Osteoblast (primary cell): ENCODE results near the gene B3GNT9. TPM values are rescaled to one million over a fixed set of nuclear protein-coding genes. Genes with fewer than 3 reads are reported as not detected.

Experiments used
- DNase-seq: peaks from one replicate; pipeline ENCODE4 v3.0.0; 2011; ENCODE audit warnings: low spot score, mixed read lengths; ENCODE audit not compliant: insufficient read length; ENCODE audit errors: missing footprints
- H2AFZ ChIP-seq: 2 replicates; pipeline ENCODE4 v1.6.0; 2011; ENCODE audit warnings: mild to moderate bottlenecking, low read length
- H3K27ac ChIP-seq: 2 replicates; pipeline ENCODE4 v1.5.1; 2011; ENCODE audit warnings: mild to moderate bottlenecking, low read depth, low read length, moderate library complexity
- H3K27me3 ChIP-seq: 2 replicates; pipeline ENCODE4 v1.6.0; 2012; ENCODE audit warnings: mild to moderate bottlenecking, control low read depth, inconsistent platforms, low read length, moderate library complexity; ENCODE audit not compliant: insufficient read depth
- H3K36me3 ChIP-seq: 2 replicates; pipeline ENCODE4 v1.5.1; 2011; ENCODE audit warnings: mild to moderate bottlenecking, low read length, control low read depth, moderate library complexity; ENCODE audit not compliant: insufficient read depth
- H3K4me1 ChIP-seq: 2 replicates; pipeline ENCODE4 v1.5.1; 2011; ENCODE audit warnings: mild to moderate bottlenecking, low read length, control low read depth, moderate library complexity; ENCODE audit not compliant: insufficient read depth
- H3K4me2 ChIP-seq: 2 replicates; pipeline ENCODE4 v1.6.0; 2011; ENCODE audit warnings: mild to moderate bottlenecking, low read length; ENCODE audit not compliant: insufficient read depth
- H3K4me3 ChIP-seq: fragments of 200-600 bp; sonication (generic); 3 replicates; pipeline ENCODE4 v1.5.1; 2012; ENCODE audit warnings: mild to moderate bottlenecking, low read length, inconsistent platforms; ENCODE audit not compliant: insufficient read depth
- H3K79me2 ChIP-seq: 2 replicates; pipeline ENCODE4 v1.6.0; 2012; ENCODE audit warnings: mild to moderate bottlenecking, low read length, control low read depth, inconsistent platforms; ENCODE audit not compliant: insufficient read depth
- H3K9me3 ChIP-seq: 2 replicates; pipeline ENCODE4 v1.5.1; 2011; ENCODE audit warnings: low read depth, low read length, control low read depth
- H4K20me1 ChIP-seq: 2 replicates; pipeline ENCODE4 v1.6.0; 2012; ENCODE audit warnings: mild to moderate bottlenecking, low read length, control low read depth; ENCODE audit not compliant: insufficient read depth
- CTCF ChIP-seq: IDR thresholded peaks from 2 replicates; pipeline ENCODE4 v1.5.1; 2011; ENCODE audit warnings: mild to moderate bottlenecking, low read depth, low read length, moderate library complexity; ENCODE audit errors: extremely low read depth
- total RNA-seq: library from RNA; depleted of rRNA; stranded (reverse); fragments of >200 nt; gene quantifications from 2 replicates; pipeline ENCODE4 v1.2.3, GENCODE V29; 2012

B3GNT9 gene
- total RNA-seq, 1 donor = 58.6 TPM

DNA sequence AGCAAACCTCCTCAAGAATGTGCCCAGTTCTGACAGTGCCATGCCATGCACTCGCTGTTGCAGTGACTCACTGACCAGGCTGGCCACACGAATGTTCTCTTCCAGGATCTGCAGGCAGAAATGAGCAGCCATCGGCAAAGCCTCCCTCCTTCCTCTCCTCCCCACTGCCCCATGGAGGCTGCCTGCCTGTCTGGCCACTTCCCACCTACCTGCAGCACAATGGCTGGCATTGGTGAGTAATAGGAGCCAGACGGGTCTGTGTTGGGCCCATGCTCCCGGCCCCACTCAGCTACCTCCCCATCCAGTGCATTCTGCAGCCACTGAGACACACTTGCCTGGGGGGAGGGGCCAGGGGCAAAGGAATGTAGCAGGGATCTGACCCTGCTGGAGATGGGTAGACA lies 35.8 kb upstream of the B3GNT9 start:
- H4K20me1 ChIP-seq = peaks cover 4% of the 10 kb centered on the region
- peak; percentile 93 for DNase-seq
- H3K27me3 ChIP-seq = no peaks in the 10 kb centered on the region
- H3K4me2 ChIP-seq = peak overlapping the region; percentile 46
- peak overlapping the region; percentile 37 for H3K4me3 ChIP-seq
- no peaks in the 10 kb centered on the region for H3K36me3 ChIP-seq
- H3K79me2 ChIP-seq = peaks cover 11% of the 10 kb centered on the region
- H3K9me3 ChIP-seq = no peaks in the 10 kb centered on the region
- peaks cover 47% of the 10 kb centered on the region for H3K4me1 ChIP-seq
- TF ChIP-seq CTCF = no peak
- H2AFZ ChIP-seq = no peak overlapping the region
- H3K27ac ChIP-seq = no peak overlapping the region

DNA sequence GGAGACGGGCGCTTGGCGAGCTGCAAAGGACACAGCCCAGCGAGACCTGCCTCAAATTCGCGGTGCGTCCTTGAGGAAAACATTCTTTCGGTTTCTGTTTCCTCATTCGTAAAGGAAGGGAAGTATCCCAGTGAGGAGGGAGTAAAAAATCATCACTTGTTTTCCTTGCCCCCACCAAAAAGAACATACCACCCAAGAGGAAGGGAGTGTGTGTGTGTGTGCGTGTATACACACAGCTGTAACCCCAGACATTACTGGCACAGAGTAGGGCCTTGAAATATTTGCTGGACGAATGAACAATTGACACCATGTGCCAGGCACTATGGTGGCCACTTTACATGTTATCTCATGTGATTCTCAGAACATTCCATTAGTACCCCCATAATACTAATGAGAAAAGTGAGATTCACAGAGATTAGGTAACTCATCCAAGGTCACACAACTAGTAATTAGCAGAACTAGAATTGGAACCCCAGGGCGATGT lies 34.9 kb upstream of the B3GNT9 start:
- Histone ChIP-seq H3K27ac (no peak overlapping the region), H3K36me3 (no peaks in the 10 kb centered on the region), H3K27me3 (no peaks in the 10 kb centered on the region), H4K20me1 (peaks cover 11% of the 10 kb centered on the region), H3K4me2 (peak overlapping the region; percentile 98), H3K4me1 (peaks cover 47% of the 10 kb centered on the region), H3K4me3 (peak overlapping the region; percentile 1), H3K79me2 (peaks cover 11% of the 10 kb centered on the region), H3K9me3 (no peaks in the 10 kb centered on the region), H2AFZ (no peak overlapping the region)
- DNase-seq = no peak
- no peak for TF ChIP-seq CTCF

- H3K36me3 ChIP-seq = no peaks in the 10 kb centered on the region
- no peak overlapping the region for H3K27ac ChIP-seq
- peaks cover 44% of the 10 kb centered on the region for H3K4me1 ChIP-seq
- peak; percentile 98 for DNase-seq
- no peak overlapping the region for H2AFZ ChIP-seq
- peak overlapping the region; percentile 98 for H3K4me2 ChIP-seq
- H3K9me3 ChIP-seq = no peaks in the 10 kb centered on the region
- H4K20me1 ChIP-seq = peaks cover 16% of the 10 kb centered on the region
- TF ChIP-seq CTCF = peak; percentile 91
- no peaks in the 10 kb centered on the region for H3K27me3 ChIP-seq
- H3K4me3 ChIP-seq = peak overlapping the region; percentile 1
- H3K79me2 ChIP-seq = peaks cover 11% of the 10 kb centered on the region
Observed at GRCh38 chr16:67184995-67185650, 34.3 kb upstream of the B3GNT9 start.

- Histone ChIP-seq H3K27ac (no peak overlapping the region), H3K36me3 (no peaks in the 10 kb centered on the region), H3K9me3 (no peaks in the 10 kb centered on the region), H3K4me1 (peaks cover 44% of the 10 kb centered on the region), H3K79me2 (peaks cover 11% of the 10 kb centered on the region), H3K27me3 (no peaks in the 10 kb centered on the region), H3K4me3 (peak overlapping the region; percentile 96), H2AFZ (peak overlapping the region; percentile 90), H3K4me2 (peak overlapping the region; percentile 98), H4K20me1 (peaks cover 22% of the 10 kb centered on the region)
- no peak for TF ChIP-seq CTCF
- DNase-seq = no peak
Observed at GRCh38 chr16:67184453-67184994, 33.7 kb upstream of the B3GNT9 start.
